NCI-H1417 treated with DMSO at 0.1 percent for 48 hours (cell line): Measurements from ENCODE around the gene TMEM174.

Experiments used
- DNase-seq: peaks from one replicate; lab custom pipeline; 2025; lab: John Stamatoyannopoulos, UW

TMEM174 gene

DNA sequence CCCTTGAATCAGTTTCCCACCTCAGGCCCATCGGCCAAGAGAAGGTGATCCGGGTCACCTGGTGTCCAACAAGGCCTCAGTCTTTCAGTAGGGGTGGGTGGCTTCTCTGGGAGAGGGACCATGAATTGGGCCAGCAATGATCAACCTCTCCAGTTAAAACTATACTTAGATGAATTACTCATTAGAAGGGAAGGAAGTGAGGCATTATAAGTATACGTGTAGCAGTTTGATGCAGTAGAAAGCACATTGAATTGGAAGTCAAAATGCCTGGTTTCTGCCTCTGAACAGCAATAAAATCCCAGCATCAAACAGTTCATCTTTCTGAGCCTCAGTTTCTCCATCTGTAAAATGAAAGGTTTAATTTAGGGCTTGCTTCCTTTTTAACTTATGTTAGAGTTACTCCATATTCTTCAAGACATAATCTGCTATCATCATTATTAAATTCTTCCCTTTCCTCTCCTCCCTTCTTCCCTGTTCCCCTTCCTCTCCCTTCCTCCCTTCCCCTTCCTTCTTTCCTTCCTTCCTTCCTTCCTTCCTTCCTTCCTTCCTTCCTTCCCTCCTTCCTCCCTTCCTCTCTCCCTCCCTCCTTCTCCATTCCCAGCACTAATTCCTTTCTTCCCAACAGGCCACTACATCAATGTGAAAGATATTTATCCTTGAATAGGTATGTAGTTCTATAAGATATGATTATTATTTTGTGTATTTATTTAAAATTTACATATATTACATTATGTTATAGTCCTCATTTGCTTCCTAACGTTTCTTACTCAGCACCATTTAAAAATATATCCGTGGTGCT, 18.6 kb upstream of the TMEM174 start:
- no peak for DNase-seq

GRCh38 chr5:73155271-73156222, 17.4 kb upstream of the TMEM174 start:
- DNase-seq, result no peak

GRCh38 chr5:73157414-73158303, 15.3 kb upstream of the TMEM174 start:
- DNase-seq, result no peak

DNA sequence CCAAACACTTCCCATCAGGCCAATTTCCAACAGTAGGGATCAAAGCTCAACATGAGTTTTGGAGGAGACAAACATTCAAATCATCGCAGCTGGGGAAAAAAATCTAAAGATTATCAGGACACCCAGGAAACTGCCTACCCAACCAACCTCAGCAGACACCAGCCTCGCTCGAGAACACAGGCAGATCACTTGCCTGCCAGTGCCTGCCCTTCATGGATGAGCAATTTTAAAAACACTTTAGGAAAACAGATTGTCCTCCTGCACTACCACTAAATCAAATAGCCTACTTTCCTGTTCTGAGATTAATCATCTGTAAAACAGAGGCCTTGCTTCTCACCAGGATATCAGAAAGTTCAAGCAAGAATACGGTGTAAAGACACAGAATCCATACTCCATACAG, 14.7 kb upstream of the TMEM174 start:
- no peak for DNase-seq

DNA sequence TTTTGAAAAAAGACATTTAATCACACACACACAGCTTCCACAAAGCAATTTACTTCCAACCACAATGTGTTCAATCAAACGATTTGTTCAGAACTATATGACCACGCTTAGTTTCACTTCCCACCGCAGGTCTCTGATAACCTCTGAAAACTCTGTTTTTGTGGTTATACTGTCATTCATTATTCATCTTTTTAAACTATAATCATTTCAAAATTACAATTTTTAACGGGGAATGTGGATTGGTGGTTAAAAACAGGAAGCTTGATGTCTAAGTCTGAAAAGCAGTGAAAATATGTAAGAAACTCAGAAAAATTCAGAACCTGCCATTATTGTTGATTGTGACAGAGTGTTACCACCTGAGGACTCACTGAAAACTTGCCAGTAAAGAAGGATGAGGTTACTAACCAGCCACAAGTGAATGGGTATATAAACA, 12.7 kb upstream of the TMEM174 start:
- no peak for DNase-seq

DNA sequence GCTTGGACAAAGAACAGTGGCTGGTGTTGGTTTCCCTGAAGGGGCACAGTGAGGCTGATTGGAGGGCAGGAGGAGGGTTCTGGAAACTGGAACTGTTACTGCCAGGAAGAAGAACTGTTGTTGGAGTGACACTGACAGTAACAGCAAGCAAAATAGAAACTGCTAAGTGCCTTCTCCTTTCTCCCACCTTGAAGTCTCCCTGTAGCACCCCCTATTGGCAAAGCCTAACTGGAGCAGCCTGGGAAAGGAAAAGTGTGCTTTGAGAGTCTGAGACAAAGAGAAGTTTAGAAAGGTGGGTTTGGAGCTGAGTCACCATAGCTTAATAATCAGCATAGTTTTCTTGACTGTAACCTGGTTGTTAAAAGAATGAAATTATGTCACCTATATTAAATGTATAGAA, 2.5 kb upstream of the TMEM174 start:
- no peak for DNase-seq

DNA sequence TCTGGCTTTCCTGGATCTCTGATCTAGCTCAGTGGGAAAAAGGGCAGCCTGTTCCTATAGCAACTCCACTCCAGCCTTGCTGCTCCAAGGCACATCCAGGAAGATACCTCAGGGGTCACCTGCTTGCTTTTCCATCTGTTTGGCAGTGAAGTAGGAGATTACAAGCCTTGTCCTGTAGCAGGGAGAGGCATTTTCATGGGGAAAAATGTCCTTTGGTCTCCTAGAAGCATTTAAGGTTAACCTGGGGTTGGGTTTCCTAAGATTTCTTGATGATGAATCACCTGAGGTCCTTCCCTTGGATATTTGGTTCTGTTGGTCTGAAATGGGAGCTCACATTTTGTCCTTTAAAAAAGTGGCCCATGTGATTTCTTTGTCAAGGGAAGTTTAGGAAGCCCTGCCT, 1.5 kb upstream of the TMEM174 start:
- DNase-seq, result no peak

GRCh38 chr5:73174100-73174815, 1.3 kb downstream of the TMEM174 start:
- DNase-seq, result no peak

- DNase-seq, result no peak
These were observed 3.3 kb downstream of the TMEM174 start for GRCh38 chr5:73176250-73176649.

DNA sequence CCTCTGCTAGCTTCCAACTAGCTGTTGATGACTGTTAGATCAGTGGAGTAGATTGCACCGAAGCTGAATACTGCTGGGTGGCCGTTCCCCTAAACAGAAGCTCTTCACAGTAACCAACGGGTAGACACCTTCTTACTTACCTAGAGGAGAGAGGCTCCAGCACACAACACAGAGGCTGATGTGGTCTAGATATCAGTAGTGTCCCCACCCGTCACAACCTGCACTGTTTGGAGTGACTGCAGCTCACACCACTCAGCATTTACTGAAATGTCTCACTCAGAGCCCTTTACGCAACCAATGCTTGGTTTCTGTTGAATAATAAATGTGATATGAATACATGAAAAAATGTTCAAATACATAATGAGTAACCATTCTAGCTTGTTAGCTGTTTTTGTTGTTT, 5.3 kb downstream of the TMEM174 start:
- no peak for DNase-seq

- no peak for DNase-seq
These were observed 6.7 kb downstream of the TMEM174 start for GRCh38 chr5:73179730-73180129.

- no peak for DNase-seq
These were observed 7.6 kb downstream of the TMEM174 start for GRCh38 chr5:73180566-73180965.

- DNase-seq, result no peak
These were observed 9.3 kb downstream of the TMEM174 start for GRCh38 chr5:73182307-73182706.

DNA sequence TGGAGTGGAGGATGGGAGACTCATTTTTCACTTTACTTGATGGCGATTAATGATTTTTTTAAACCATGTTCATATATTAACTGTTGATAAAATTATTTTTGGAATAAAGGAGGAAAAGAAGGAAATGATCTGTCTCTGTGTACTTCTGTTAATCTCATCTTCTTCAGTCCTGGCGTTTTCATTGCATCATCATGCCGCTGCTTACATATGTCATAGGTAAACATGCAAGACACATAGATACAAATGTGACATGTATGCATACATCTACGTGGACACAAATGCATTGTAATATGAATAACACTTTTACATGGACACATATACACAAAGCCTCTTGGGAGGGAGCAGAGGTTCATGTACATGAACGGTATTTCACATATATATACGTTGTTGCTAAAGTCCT, 10.0 kb downstream of the TMEM174 start:
- no peak for DNase-seq

DNA sequence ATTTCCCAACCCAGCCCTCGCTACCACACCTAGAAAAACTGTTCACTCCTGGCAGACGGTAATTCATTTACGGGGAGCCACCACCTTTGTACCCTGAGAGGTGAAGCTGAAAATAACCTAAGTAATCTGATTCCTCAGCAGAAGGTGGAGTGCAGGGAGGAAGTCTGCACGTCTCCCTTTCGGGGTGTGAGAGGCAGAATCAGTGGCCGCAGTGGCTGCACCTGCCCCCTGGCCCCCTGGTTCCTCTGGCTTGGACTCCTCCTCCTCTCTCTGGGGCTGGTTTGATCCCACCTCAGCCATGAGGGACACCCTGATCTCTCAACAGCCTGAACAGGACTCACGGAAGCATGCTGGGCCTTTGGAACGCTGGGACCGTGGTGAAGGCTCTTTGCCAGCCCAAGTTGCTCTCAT, 10.5 kb downstream of the TMEM174 start:
- no peak for DNase-seq

- no peak for DNase-seq
These were observed 14.0 kb downstream of the TMEM174 start for GRCh38 chr5:73186976-73187375.

DNA sequence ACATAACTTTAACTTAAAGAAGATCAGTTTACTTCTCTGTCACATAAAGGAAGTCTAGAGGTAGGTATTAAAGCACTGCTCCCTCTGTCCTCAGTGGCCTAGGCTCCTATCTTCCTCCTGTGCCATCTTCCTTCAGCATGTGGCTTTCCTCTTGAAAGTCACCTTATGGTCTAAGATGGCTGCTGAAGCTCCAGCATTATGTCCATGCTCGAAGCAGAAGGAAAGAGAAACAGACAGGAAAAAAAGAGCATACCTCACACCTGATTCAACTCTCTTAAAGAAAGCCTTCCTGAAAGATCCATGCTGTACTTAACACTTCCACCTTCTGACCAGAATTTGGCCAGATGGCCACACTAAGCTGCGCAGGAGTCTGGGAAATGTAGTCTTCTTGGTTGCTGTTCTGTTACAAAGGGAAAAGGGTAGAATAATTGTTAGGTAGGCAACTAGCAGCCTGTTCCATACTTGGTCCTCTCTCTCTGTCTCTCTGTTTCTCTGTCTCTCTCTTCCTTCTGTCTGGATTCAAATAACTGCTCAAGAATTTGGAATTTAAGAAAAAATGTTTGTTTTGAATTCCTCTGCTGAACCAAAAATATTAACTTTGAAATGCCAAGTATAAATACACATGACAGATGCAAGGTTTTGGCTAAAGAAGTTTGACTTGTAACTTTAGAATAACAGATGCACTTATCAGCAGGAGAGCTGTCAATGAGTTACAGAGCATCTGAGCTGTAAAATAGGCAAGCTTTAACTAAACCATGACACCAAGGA, 16.0 kb downstream of the TMEM174 start:
- DNase-seq, result no peak

GRCh38 chr5:73189871-73190376, 16.9 kb downstream of the TMEM174 start:
- DNase-seq, result no peak

DNA sequence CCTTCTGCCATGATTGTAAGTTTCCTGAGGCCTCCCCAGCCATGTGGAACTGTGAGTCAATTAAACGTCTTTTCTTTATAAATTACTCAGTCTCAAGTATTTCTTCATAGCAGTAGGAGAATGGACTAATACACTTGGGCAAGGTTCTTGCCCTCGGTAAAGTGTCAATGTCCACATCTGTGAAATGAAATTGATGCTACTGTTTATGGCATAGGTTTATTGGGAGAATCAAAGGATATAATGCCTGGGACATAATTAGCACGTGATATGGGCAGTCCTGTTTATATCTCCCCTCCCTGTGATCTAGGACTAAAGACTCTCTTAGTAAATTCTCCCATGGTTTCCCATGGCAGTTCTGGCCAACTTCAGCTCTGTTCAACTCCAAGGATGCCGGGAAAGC, 19.4 kb downstream of the TMEM174 start:
- DNase-seq, result no peak

- no peak for DNase-seq
These were observed 20.6 kb downstream of the TMEM174 start for GRCh38 chr5:73193592-73193991.
